CD4-positive, alpha-beta T cell treated with Interleukin-15 for 4 hours (primary cell): ENCODE results near the gene GRXCR2.
"Not testable (repeated sequence)": the region's sequence is repeated elsewhere in the genome, so short reads cannot be mapped to it uniquely, and the experiment has no call there.

ENCODE experiments used
- DNase-seq: peaks from one replicate; pipeline ENCODE4 v3.0.0-alpha.2; 2020; ENCODE audit warnings: low spot score

GRXCR2 gene

DNA sequence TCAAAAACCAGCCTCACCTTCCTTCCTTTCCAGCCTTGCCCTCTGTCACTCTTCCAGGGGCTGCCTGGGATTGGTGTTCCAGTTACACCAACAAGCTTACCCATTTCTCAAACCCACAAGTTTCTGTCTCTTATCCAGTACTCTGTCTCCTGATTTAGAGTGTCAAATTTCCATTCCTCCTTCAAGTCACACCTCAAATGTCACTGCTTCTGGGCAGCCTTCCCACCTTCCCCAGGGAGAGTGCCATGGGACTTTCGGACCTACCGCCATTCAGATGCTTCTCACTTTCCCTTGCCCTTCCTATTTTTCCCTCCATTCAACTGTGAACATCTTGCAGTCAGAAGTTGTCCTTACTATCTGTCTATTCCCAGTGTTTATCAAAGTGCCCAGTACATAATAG lies 2.0 kb upstream of the GRXCR2 start:
- DNase-seq, result no peak

DNA sequence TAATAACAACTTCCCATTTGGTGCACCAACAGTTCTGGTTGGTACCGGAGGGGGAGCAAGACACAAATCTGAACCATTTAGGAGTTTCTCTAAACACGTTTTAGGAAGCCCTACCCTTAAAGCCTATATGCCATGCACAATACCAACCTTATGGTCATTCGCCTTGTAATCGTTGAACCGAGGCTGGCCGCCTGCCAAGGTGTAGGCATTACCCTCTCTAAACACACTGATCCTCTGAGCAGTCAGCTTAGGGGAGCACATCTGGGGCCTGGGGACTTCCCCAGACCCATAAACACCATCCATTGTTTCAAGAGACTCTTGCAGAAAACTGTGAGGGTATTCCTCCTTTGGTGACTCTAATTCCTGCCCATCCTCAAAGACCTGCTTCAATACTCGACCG lies 328 bp downstream of the GRXCR2 start:
- no peak for DNase-seq

DNA sequence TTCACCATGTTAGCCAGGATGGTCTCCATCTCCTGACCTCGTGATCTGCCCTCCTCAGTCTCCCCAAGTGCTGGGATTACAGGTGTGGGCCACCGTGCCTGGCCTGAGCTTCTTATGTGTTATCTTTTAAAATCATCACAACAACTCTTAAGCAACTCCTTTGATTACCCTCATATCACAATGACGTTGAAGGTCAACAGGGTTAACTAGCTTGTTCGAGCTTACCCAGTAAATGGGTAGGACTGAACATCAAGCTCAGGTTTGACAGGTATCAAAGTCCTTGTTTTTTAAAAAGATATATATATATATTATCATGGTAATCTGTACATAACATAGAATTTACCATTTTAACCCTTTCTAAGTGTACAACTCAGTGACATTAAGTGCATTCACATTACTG lies 3.1 kb downstream of the GRXCR2 start:
- DNase-seq, result no peak

DNA sequence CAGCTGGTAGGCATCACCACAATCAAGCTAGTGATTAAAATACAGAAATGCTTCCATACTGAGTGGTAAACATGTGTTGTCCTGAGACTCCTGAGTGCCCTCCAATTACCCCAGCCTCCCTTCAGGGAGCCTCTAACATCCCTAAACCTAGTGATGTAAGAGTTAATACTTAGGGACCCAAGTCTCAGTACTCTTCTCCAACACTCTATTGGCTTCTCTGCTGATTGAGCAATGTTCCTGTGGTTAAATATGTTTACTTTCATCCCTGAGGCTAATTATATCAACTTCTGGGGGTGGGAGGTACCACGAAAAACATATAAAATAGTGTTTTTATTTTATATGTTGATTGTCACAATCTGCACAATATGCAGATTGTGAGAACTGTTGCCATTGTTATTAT lies 5.0 kb downstream of the GRXCR2 start:
- no peak for DNase-seq

DNA sequence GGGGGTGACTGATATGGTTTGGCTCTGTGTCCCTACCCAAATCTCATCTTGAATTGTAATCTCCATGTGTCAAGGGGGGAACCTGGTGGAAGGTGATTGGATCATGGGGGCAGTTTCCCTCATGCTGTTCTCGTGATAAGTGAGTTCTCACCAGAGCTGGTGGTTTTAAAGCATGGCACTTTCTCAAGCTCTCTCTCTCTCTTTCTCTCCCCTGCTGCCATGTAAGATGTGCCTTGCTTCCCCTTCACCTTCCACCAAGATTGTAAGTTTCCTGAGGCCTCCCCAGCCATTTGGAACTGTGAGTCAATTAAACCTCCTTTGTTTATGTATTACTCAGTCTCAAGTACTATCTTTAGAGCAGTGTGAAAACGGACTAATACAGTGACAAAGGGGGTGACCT lies 8.4 kb downstream of the GRXCR2 start:
- not testable (repeated sequence) for DNase-seq

DNA sequence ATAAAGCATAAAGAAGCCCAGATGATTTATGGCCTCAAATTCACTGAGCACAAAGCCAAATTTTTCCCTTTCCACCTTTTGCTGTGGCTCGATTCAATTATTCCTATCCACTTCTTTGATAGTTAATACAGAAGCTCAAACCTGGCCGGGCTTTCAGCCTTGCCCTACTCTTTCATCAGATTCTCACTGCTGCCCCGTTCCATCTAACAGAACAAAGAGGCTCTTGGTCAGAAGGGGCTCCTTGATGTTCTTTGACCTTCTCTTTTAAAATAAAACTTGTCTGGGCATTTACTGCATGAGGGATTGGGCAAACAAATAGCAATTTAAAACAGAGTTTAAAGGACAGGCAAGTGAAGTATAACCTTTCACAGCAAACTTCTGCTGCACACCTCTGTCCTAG lies 9.8 kb downstream of the GRXCR2 start:
- DNase-seq, result no peak

DNA sequence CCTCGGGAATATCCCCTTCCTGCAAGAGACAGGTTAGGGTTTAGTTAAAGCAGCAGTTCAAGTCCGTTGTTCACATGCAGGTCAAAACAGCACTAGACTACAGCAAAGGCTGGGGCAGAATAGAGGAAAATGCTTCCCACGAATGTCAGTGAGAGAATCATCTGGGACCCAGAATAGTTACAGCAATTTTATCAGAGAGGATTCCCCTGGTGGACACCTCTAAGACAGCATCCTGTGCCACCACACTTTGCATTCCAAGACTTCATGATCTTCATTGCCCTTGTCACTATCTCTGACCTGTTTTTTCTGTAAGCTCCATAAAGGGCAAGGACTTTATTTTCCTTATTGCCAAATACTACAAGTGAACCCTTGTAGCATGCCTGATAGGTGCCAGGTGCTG lies 12.9 kb downstream of the GRXCR2 start:
- DNase-seq, result no peak

DNA sequence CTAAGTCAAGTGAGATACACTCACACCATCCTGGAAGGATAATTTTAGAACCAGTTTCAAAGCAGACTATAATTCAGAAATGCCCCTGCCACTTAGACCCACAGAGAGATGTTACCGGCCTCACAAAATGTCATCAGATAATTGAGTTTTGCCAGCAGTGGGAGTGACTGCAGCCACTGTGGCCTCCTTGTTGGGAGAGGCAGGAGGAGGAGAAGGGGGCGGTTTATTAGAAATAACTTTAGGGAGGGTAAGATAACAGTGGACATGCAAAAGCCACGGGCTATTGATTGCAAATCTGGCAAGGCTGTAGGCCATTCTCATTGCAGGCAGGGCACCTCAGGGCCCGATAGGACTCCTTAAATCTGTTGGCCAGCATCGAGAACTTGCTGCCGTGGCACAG lies 13.4 kb downstream of the GRXCR2 start:
- no peak for DNase-seq

DNA sequence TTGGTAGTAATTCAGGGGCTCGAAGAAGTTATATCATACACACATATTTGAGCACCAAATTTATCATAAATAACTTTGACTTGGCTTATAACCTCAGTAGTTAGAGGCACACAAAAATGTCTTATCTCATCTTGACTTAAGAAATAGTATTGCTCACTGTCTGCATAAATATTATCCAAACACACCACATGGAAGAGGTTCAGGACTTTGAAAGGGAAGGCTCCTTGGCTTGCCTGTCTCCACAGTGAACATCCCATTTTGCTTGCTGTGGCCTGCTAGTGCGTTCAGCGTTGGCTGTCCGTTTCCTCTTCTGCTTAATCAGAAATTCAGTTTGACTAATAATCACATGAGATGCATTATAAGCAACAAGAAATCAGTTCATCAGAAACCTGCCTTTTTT lies 13.9 kb downstream of the GRXCR2 start:
- no peak for DNase-seq

DNA sequence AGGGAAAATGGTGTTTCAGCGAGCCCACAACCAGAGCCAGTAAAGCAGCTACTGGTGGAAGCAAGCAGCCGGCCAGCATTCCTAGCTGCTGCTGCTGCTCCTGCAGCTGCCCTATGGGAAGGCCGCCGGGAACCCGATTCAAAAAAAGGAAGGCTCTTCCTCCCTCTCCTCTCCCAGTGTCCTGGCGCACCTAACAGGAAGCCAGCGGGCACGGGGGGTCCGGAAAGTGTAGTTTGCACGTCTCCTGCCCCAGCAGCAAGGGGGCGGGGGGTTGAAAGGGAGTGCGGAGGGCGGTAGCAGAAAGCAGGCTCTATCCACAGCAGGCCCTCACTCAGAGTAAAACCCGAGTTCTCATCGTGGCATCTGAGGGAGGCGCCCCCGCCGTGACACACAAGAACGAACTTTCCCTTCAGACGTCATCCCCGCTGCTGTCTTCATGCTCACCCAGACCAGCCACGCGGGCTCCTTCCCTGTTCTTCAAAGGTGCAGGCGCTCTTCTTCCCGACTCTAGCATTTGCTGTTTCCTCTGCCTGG lies 16.5 kb downstream of the GRXCR2 start:
- no peak for DNase-seq

DNA sequence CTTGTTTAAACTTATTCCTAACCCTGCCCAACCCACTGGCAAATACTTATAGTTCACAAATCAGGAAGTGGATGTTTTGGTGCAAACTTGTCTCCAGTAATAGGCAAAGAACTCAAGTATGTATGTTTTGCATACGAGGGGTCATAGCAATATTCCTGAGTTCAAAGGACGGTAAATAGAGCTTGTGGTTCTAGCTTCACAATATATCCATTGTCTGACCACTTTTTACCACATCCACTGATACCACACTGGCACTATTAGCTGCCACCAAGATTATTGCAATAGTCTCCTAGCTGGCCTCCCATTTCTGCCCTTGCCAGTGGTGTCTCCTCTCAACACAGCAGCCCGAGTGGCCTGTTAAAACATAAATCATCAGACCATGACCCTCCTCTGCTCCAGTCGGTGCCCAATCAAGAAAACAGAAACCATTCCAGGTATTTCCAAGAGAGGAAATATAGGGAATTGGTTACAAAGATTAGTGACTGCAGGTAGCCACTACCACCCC lies 17.0 kb downstream of the GRXCR2 start:
- no peak for DNase-seq

DNA sequence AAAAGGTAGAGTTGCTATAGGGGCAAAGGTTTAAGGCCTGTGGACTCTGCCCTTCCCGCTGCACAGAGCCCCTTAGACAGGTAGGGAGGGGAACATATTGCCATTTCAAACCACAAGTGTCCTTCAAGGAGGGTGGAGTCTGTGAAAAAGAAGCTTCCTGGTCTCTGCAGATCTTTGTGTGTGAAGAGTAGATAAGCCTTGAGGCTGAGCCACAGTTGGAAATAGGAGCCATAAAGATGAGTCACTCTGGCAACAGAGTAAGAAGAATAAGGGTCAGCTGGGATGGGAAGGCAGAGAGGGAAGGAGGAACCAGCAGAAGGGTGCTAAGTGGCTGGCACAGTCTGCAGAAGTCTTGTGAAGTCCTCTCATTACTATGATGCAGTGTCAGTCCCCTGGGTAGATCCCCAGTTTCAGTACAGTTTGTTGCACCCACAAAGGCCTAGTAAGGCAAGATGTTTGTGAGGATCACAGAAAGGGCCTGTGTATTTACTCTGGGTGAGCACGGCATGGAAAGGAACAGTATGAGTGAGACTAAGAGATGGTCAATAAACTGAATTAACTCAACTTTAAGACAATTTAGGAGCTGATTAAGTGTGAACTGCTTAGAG lies 18.1 kb downstream of the GRXCR2 start:
- no peak for DNase-seq

DNA sequence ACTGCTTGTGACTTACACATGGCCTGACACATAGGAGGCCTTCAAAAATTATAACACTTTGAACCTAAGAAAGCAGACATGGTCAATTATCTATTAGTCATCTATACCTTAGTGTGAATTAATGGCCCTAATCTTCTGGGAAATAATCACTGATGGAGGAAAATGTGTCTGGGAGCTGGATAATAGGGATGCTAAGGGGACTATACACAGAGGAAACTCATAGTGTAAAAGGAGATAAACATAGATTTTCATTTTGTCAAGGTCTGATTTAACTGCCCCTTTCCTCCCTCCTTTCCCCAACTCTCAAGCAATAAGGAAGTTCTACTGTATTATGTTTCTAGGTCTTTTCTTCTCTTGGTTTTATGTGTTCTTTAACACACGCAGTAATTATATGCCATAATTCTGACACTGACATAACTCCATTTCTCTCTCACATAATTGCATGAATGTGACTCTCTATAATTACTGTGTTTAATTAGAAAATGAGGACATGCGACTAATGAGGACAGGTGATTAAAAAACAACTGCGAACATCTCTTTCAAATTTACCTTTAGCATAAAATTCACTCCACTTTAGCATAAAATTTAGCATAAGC lies 18.9 kb downstream of the GRXCR2 start:
- DNase-seq, result no peak

DNA sequence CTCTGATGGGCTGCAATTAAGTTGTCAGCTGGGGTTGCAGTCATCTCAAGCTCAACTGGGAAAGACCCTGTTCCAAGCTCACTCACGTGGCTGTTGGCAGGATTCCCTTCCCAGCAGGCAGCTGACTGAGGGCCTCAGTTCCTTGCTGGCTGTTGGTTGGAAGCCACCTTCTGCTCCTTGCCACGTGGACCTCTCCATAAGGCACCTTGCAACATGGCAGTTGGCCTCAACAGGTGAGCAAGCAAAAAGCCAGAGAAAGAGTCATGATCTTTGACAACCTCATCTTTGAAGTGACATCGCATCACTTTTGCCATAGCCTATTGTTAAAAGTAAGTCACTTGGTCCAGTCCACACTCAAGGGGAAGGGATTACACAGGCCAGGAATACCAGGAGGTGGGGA lies 19.8 kb downstream of the GRXCR2 start:
- no peak for DNase-seq

DNA sequence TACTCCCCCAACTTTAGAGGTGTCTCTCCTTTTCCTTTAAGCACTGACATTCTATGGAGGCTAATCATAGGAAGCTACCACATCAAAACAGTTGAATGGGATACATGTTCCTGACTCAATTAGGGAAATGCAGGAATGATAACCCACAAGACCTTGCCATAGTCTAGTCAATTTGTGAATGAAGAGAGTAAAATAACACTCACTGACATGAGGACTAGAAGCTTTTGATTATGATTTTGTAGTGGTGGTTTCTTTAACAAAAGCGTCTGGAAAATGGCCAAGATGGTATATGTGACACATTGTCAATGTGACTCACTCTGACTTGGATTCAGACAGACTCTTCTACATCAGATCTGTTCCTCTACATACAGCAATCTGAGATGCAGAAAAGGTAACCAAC lies 24.0 kb downstream of the GRXCR2 start:
- no peak for DNase-seq

DNA sequence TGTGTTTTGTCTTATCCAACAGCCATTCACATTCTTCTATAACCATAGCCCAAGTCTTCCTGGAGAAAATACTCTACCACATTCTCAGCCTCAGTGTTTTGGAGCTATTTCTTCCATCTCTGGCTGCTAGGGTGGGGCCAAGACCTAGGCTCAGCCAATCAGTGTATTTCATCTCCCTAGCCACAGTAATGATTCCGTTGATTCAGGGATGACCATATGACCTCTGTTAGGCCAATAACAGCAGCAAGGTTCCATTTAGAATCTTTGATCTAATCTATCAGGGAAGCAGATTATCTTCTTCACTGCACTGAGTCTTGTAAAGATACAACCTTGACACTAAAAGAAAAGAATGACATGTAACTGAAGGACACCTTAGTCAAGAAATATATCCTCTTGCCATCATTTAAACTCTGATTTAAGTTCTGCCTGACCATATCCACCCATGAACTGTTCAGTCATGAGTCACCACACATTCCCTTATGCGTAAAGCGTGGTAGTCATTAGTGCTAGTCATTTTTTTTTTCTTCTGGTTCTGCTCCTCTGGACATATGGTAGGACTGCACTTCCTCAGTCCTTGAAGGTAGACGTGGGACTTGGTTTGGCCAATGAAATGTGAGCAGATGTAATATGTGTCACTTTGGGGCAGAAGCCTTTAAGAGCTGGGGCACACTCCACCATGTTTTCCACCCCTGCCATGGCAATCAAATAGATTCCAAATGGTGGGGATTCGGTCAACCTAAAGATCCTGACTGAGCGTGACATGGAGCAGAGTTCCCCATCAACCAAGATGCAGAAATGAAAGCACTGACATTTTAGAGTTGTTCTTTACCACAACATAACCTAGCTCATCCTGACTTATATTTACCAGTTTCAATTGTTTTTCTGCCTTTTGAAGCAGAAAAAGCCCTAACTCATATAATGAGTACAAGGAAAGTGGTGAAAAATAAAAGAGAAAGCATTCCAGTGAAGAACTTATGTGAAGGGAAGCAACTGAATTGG lies 25.0 kb downstream of the GRXCR2 start:
- DNase-seq, result no peak

DNA sequence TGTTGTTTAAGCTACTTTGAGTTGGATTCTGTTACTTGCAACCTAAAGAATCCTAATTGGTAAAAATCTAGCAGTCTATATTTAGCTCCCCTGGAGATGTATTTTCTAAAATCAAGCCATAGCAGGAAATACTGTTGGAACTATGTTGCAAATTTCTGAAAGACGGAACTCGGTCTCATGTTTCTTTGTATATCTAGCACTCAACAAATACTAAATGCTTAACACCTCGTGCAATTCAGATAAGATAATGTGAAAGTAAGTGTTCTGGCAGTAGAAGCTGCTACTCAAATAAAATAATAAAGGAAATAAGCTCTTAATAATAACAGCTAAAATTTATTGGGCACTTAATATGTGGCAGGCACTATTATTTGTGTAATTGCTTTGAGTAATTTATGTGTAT lies 26.7 kb downstream of the GRXCR2 start:
- no peak for DNase-seq

DNA sequence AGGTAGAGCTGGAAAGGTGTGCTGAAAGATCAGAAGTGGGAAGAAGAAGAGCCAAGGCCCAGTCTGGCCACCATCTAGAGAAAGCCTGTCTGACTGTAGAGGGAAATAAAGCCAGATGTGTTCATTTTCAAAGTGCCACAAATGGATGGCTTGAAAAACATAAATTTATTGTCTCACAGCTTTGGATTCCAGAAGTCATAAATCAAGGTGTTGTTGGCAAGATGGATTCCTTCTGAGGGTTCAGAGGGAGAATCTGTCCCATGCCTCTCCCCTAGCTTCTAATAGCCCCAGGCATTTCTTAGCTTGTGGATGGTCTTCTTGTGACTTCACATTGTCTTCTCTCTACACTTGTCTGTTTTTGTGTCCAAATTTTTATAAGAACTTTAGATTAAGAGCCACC lies 31.5 kb downstream of the GRXCR2 start:
- DNase-seq, result no peak

DNA sequence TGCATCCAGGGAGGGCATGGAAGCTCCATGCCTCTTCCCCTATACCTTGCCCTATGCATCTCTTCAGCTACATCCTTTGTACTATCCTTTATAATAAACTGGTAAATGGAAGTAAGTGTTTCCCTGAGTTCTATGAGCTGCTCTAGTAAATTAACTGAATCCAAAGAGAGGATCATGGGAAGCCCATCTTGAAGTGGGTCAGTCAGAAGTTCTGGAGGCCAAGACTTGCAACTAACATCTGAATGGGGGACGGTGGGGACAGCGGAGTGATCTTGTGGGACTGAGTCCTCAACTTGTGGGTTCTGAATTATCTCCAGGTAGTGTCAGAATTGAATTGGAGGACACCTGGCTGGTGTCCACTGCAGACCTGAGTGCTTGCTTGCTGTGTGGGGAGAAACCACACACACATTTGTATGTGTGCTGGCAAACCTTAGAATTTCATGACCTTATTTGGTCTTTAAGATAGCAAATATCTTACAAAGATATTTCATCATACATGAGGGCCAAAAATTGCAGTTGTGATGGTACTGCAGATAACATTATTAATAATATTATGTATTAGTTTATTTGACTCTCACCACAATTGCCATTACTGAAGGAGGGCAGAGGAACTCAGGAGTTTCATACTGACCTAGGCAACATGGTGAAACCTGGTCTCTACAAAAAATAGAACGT lies 32.2 kb downstream of the GRXCR2 start:
- DNase-seq, result no peak

DNA sequence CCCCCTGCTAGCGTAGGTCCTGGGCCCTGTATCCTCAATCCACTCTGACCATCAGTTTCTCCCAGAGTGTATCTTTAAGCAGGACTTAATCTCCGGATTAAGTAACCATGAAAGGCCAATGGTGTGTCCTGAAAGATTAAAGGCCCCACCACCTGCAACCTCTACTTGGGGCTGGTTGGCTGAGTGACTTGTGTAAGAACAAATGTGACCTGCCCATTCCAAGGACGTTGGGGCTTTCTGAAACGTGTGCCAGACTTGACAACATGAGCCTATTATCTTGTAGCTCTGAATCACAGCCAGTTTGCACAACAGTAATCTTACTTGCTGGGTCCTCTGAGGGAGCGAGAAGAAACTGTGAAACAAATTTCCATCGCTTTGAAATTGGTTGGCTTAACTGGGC lies 34.5 kb downstream of the GRXCR2 start:
- no peak for DNase-seq

DNA sequence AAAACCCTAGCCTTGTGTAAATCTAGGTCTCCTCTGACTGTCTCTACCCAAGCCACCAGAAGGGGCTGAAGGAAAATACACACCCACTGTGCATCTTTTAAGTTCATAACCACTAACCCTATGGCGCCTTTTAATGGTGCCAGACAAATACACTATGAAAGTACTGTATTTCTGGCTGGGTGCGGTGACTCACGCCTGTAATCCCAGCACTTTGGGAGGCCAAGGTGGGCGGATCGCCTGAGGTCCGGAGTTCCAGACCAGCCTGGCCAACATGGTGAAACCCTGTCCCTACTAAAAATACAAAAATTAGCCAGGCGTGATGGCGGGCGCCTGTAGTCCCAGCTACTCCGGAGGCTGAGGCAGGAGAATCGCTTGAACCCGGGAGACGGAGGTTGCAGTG lies 36.6 kb downstream of the GRXCR2 start:
- DNase-seq, result not testable (repeated sequence)

DNA sequence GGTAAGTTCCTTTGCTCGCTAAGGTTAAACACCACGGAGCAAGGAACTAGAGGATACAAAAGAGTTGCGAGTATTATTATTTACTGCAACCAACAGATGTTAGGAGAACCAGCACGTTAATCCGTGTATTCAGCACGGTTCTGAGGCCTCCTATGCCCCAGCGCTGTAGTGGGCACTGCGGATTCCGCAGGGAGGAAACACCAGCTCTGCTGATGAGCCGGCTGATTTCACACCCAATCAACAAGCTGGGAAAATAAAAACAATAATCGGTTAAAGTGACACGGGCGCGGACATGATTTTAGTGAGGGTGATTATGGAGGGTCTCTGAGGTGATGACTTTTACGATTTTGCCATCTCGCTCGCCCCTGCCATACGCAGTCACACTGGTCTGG lies 37.0 kb downstream of the GRXCR2 start:
- DNase-seq, result no peak
